BJ (cell line): Measurements from ENCODE around the gene HEY2. TPM values are rescaled to one million over a fixed set of nuclear protein-coding genes. Genes with fewer than 3 reads are reported as not detected.

Source experiments
- CTCF ChIA-PET: fragments of 350-600 bp; formaldehyde crosslinking; extraction: SDS; loops from one replicate; lab custom pipeline; 2021; ENCODE audit warnings: antibody characterized with exemption, inconsistent platforms; lab: Yijun Ruan, JAX
- POLR2A ChIA-PET: fragments of 300-600 bp; sonication (Branson Sonifier 250); formaldehyde crosslinking; extraction: SDS; loops from one replicate; lab custom pipeline; 2021; ENCODE audit warnings: antibody characterized with exemption; lab: Charles Lee
- DNase-seq: peaks from one replicate; pipeline ENCODE4 v3.0.0-alpha.2; 2011; ENCODE audit warnings: low read depth
- H3K27me3 ChIP-seq: 2 replicates; pipeline ENCODE4 v1.6.0; 2011; ENCODE audit warnings: low read length; ENCODE audit not compliant: control insufficient read depth, insufficient read depth
- H3K36me3 ChIP-seq: 2 replicates; pipeline ENCODE4 v1.5.1; 2011; ENCODE audit warnings: low read length; ENCODE audit not compliant: control insufficient read depth, insufficient read depth
- H3K4me3 ChIP-seq: 2 replicates; pipeline ENCODE4 v1.5.1; 2011; ENCODE audit warnings: low read depth, mild to moderate bottlenecking, control low read depth, low read length
- CTCF ChIP-seq: IDR thresholded peaks from 2 replicates; pipeline ENCODE4 v1.5.1; 2011; ENCODE audit warnings: low read depth, mild to moderate bottlenecking, control low read depth, inconsistent platforms, low read length, moderate library complexity; ENCODE audit not compliant: insufficient read depth
- polyA plus RNA-seq: library from polyadenylated mRNA; depleted of rRNA; stranded (reverse); fragments of >200 nt; gene quantifications from 2 replicates; pipeline ENCODE4 v1.2.3, GENCODE V29; 2011

The HEY2 gene
- polyA plus RNA-seq, 1 experiment = not detected

- no peak overlapping the region for H3K4me3 ChIP-seq
- no peaks in the 10 kb centered on the region for H3K36me3 ChIP-seq
- no peak for TF ChIP-seq CTCF
- no peak for DNase-seq
- ChIA-PET POLR2A (no interaction called here), CTCF (no interaction called here)
- no peaks in the 10 kb centered on the region for H3K27me3 ChIP-seq
These were observed 15.7 kb upstream of the HEY2 start for GRCh38 chr6:125733516-125734300.

GRCh38 chr6:125738276-125738675 lies 11.2 kb upstream of the HEY2 start:
- DNase-seq = no peak
- POLR2A ChIA-PET = no interaction called here
- H3K4me3 ChIP-seq = no peak overlapping the region
- H3K36me3 ChIP-seq = no peaks in the 10 kb centered on the region
- H3K27me3 ChIP-seq = no peaks in the 10 kb centered on the region
- TF ChIP-seq CTCF = no peak
- CTCF ChIA-PET = no interaction called here

DNA sequence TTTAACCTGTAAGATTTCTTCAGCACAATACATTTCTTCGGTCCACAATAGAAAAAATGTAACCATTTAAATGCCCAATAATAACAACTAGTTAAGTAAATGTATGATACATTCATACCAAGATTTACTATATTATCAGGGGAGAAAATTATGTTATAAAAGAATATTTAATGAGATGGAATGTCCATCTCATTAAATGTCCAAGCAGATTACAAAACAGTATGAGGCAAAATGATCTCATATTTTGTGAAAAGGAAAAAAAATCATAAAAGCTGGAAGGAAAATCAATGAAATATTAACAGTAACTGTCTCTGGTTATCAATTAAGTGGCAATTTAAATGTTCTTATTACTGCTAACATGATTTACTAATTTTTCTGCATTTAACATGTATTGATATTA lies 10.1 kb upstream of the HEY2 start:
- POLR2A ChIA-PET = no interaction called here
- CTCF ChIA-PET = no interaction called here
- Histone ChIP-seq H3K27me3 (peaks cover 2% of the 10 kb centered on the region), H3K4me3 (no peak overlapping the region), H3K36me3 (no peaks in the 10 kb centered on the region)
- DNase-seq = no peak
- TF ChIP-seq CTCF = no peak

- ChIA-PET POLR2A (no interaction called here), CTCF (no interaction called here)
- H3K36me3 ChIP-seq = no peaks in the 10 kb centered on the region
- DNase-seq = no peak
- peaks cover 10% of the 10 kb centered on the region for H3K27me3 ChIP-seq
- no peak overlapping the region for H3K4me3 ChIP-seq
- TF ChIP-seq CTCF = no peak
These were observed 8.1 kb upstream of the HEY2 start for GRCh38 chr6:125741336-125741735.

DNA sequence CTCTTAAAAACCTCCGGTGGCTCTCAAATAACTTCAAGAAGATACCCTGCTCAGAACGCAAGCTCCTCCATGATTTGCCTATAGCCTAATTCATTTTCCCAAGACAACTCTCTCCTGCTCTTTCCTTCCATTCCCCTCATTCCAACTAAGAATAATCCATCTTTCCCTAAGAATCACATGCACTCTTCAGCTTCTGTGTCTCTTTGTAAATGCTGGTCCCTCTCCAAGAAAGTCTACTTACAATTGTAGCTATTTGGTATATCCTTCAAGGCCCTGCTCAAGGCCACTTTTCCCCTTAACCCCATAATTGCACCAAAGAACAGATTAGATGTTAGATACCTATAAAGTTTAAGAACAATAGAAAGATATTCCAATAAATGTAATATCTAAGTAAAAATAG lies 7.4 kb upstream of the HEY2 start:
- no peak for DNase-seq
- H3K27me3 ChIP-seq = peaks cover 17% of the 10 kb centered on the region
- POLR2A ChIA-PET = no interaction called here
- CTCF ChIA-PET = no interaction called here
- no peak overlapping the region for H3K4me3 ChIP-seq
- H3K36me3 ChIP-seq = no peaks in the 10 kb centered on the region
- TF ChIP-seq CTCF = no peak
